Nucleus accumbens (tissue), 56 donors: ENCODE measurements around the gene MYDGF.

ENCODE experiments used
- DNase-seq, 56 donors: peaks; one replicate each; lab custom pipeline; 2025; lab: John Stamatoyannopoulos, UW

Gene MYDGF

GRCh38 chr19:4649392-4650047, 20.6 kb downstream of the MYDGF start:
- no peak for DNase-seq

GRCh38 chr19:4647676-4648644, 22.2 kb downstream of the MYDGF start:
- no peak for DNase-seq

- no peak for DNase-seq
These were observed 24.4 kb downstream of the MYDGF start for GRCh38 chr19:4645718-4646117.

- no peak for DNase-seq
These were observed 27.5 kb downstream of the MYDGF start for GRCh38 chr19:4642625-4643024.

- DNase-seq, result no peak
These were observed 29.0 kb downstream of the MYDGF start for GRCh38 chr19:4641132-4641531.

- no peak for DNase-seq
These were observed 29.7 kb downstream of the MYDGF start for GRCh38 chr19:4640247-4641000.

GRCh38 chr19:4639531-4640246, 30.5 kb downstream of the MYDGF start:
- DNase-seq, result peak in 2 of 56 donors; percentile 2 to 7

GRCh38 chr19:4638828-4639530, 31.2 kb downstream of the MYDGF start, which contains the start of gene TNFAIP8L1:
TNFAIP8L1 (plus strand) TSS chr19:4639516; CDS start chr19:4651870, 12,354 bp downstream.
- DNase-seq, result peak; percentile 21 to 97 (median 84)

- DNase-seq, result no peak
These were observed 31.8 kb downstream of the MYDGF start for GRCh38 chr19:4638317-4638716.

- DNase-seq, result no peak
These were observed 33.4 kb downstream of the MYDGF start for GRCh38 chr19:4636761-4637160.

- peak in 41 of 56 donors; percentile 5 to 72 (median 28) for DNase-seq
These were observed 33.9 kb downstream of the MYDGF start for GRCh38 chr19:4636151-4636717.

- DNase-seq, result no peak
These were observed 34.4 kb downstream of the MYDGF start for GRCh38 chr19:4635754-4636116.

- peak in 22 of 56 donors; percentile 2 to 63 (median 18) for DNase-seq
These were observed 36.8 kb downstream of the MYDGF start for GRCh38 chr19:4633140-4633967.

- DNase-seq, result peak in 1 of 56 donors; percentile 6
These were observed 45.3 kb downstream of the MYDGF start for GRCh38 chr19:4624733-4625362.

GRCh38 chr19:4624301-4624700, 45.8 kb downstream of the MYDGF start:
- no peak for DNase-seq

- DNase-seq, result peak in 2 of 56 donors; percentile 20 to 23
These were observed 47.3 kb downstream of the MYDGF start for GRCh38 chr19:4622695-4623421.

- peak in 7 of 56 donors; percentile 2 to 40 (median 11) for DNase-seq
These were observed 49.5 kb downstream of the MYDGF start for GRCh38 chr19:4620675-4621074.
